ENCODE results near the gene SPEF2.

The SPEF2 gene

GRCh38 chr5:35859101-35859661 is 241.5 kb downstream of the SPEF2 start:
- no peak for DNase-seq

DNA sequence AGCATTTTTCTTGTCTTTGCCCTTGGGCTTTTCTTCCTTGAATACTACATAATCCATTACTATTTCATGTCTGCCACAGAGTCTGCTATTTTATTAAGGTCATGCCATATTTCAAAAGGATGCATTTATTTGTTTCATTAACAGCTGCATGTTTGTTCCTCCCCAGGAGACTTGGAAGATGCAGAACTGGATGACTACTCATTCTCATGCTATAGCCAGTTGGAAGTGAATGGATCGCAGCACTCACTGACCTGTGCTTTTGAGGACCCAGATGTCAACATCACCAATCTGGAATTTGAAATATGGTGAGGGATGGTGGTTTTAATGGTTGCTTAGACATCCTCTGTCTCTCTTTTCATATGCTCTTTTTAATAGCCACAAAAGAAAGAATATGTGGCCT is 243.0 kb downstream of the SPEF2 start:
- DNase-seq, result no peak

DNA sequence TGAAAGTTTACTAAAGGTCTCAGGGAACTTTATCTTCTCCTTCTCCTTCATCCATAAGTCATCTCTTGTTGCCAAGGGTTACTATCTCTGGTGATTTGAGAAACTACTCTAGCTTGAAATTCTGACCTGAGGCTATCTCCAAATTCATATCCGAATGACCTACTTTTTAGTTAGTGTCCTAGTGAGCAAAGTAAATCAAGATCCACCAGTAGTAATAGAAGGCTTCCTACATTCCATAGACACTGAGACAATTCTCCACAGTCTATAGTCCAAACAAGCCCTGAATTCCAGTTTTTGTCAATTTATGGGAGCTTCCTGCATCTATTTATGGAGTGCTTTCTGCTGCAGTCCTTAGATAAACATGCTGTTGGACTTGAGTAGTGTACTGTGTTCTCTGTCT is 244.1 kb downstream of the SPEF2 start:
- DNase-seq, result no peak

DNA sequence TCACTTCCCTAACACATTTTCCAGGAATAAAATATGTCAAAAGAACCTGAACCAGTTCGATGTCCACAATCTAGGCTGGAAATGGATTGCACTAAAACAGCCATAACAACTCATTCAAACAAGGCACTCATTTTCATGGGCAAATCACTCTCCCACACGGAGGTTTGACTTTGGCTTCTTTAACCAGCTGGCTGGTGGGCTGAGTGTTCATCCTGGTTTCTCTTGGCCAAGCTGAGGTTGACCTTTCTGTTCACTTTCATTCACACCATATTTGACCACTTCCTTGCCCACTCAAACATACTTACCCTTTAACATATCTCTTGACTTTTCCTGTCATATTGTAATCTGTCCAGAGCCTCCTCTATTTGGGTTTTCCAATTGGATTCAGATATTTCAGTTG is 244.5 kb downstream of the SPEF2 start:
- DNase-seq, result no peak

DNA sequence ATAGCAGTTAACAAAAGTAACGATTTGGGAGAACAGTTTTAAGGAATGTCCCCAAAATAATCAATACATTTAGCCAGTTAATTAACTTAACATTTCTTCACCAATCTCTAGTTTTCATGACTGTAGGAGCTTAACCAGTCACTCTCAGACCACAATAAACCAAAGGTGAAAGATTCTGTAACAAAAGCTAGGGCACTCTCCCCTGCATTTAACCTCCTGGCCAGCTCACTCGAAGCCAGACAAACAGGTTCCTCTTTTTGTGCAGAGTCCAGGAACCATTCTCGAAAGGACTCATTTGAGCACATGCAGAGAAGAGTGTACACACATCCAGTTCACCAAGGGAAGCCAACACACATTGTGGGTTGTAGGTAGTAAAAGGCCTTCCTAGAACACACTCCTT is 245.5 kb downstream of the SPEF2 start:
- no peak for DNase-seq

Data from NCI-H510A (cell line).